HepG2 (cell line): ENCODE data around the gene CELF6.

Source experiments
- CTCF ChIP-seq: sonication (generic); formaldehyde crosslinking; IDR thresholded peaks from 2 replicates; pipeline ENCODE4 v1.5.0; 2020; ENCODE audit warnings: mild to moderate bottlenecking, missing genetic modification reagents, moderate library complexity
- GTF3A ChIP-seq: sonication (generic); formaldehyde crosslinking; conservative IDR thresholded peaks from 2 replicates; pipeline ENCODE4 v1.4.0; 2020; ENCODE audit warnings: mild to moderate bottlenecking, missing genetic modification reagents
- USF2 ChIP-seq, 2 experiments: sonication (generic) in 1 of 2; formaldehyde crosslinking in 1 of 2; IDR thresholded peaks; 2 replicates each; pipeline versions ENCODE4 v1.5.1 to v1.6.1; 2011 to 2020; ENCODE audit warnings: borderline replicate concordance in 1 of 2, low read depth in 1 of 2, low read length in 1 of 2, mild to moderate bottlenecking in 1 of 2, missing genetic modification reagents in 1 of 2, moderate library complexity in 1 of 2
- ZNF383 ChIP-seq: sonication (generic); formaldehyde crosslinking; IDR thresholded peaks from 2 replicates; pipeline ENCODE4 v1.4.0; 2020; ENCODE audit warnings: missing genetic modification reagents, mild to moderate bottlenecking, borderline replicate concordance

GRCh38 chr15:72252663-72253299 lies 67.2 kb downstream of the CELF6 start:
- no peak for TF ChIP-seq CTCF (CRISPR knock-in tag)
- no peak for TF ChIP-seq USF2 (IDR thresholded peaks at IDR 0.05; ENCODE audit: low read depth, low read length)
- no peak for TF ChIP-seq USF2 (CRISPR knock-in tag; IDR thresholded peaks at IDR 0.05; ENCODE audit: borderline replicate concordance)
- no peak for TF ChIP-seq ZNF383 (CRISPR knock-in tag)
- no peak for TF ChIP-seq GTF3A (CRISPR knock-in tag)
